ENCODE results near the gene HOXB13. TPM values are rescaled to one million over a fixed set of nuclear protein-coding genes. Genes with fewer than 3 reads are reported as not detected.

The HOXB13 gene
- total RNA-seq, 4 donors from 2014 or later: not detected

- Histone ChIP-seq H3K27me3 (peaks cover 0 to 5% of the 10 kb centered on the region in 2 donors), H3K27ac (no peak overlapping the region), H3K36me3 (no peaks in the 10 kb centered on the region), H3K4me3 (no peak overlapping the region), H3K4me1 (peaks cover 0 to 7% of the 10 kb centered on the region in 2 donors), H3K9me3 (no peaks in the 10 kb centered on the region)
- intact Hi-C loops (cut with DNase I; ENCODE audit: low total_unique reads): no loop called here
- no peak for DNase-seq
- TF ChIP-seq CTCF (IDR thresholded peaks at IDR 0.05) (no peak), POLR2A (IDR thresholded peaks at IDR 0.05) (no peak)
Observed at GRCh38 chr17:48679385-48680096, 49.0 kb downstream of the HOXB13 start.

GRCh38 chr17:48678141-48678971 is 50.2 kb downstream of the HOXB13 start:
- Histone ChIP-seq H3K4me3 (no peak overlapping the region), H3K9me3 (no peaks in the 10 kb centered on the region), H3K4me1 (peaks cover 0 to 7% of the 10 kb centered on the region in 2 donors), H3K27me3 (peaks cover 0 to 7% of the 10 kb centered on the region in 2 donors), H3K27ac (no peak overlapping the region), H3K36me3 (no peaks in the 10 kb centered on the region)
- intact Hi-C loops (cut with DNase I; ENCODE audit: low total_unique reads): no loop called here
- peak; percentile 25 to 43 for DNase-seq
- TF ChIP-seq CTCF (IDR thresholded peaks at IDR 0.05): peak; percentile 73 to 80 (median 74)
- TF ChIP-seq POLR2A (IDR thresholded peaks at IDR 0.05): no peak

- Histone ChIP-seq H3K27me3 (peaks cover 0 to 7% of the 10 kb centered on the region in 2 donors), H3K4me1 (peaks cover 0 to 7% of the 10 kb centered on the region in 2 donors), H3K4me3 (no peak overlapping the region), H3K27ac (no peak overlapping the region), H3K36me3 (no peaks in the 10 kb centered on the region), H3K9me3 (no peaks in the 10 kb centered on the region)
- TF ChIP-seq CTCF (IDR thresholded peaks at IDR 0.05) (no peak), POLR2A (IDR thresholded peaks at IDR 0.05) (no peak)
- intact Hi-C loops (cut with DNase I; ENCODE audit: low total_unique reads): no loop called here
- no peak for DNase-seq
Observed at GRCh38 chr17:48676963-48677558, 51.5 kb downstream of the HOXB13 start.

MicroRNA genes within 50 kb of the gene (microRNA counts, 767-probe panel; counts per million panel counts)
- 0 counts per million in 2 donors for microRNA hsa-miR-3185

Small RNA genes lying within 50 kb of the gene (microRNA-seq; reads per million reads assigned to microRNA genes)
- not detected for gene MIR3185 (ENCODE audit: borderline microRNAs expressed, borderline replicate concordance)

Small RNA genes lying within 50 kb of the gene (small RNA-seq; reads per million reads assigned to genes)
- not detected for gene AC091179.2
- gene COX6B1P2: not detected
- not detected for gene MIR3185
- not detected for gene RF02132
- not detected for gene RF02133
- gene RN7SL125P: not detected

Other genes with a start within 250 kb of the HOXB13 start
- gene HOXB1, start 197.7 kb downstream of the HOXB13 start, total RNA-seq: not detected
- 10 to 100 TPM in 3 of 4 donors, 1 to 10 TPM in 1; 4.6 to 24.4 (median 17.4) TPM for gene HOXB2, start 183.6 kb downstream of the HOXB13 start, total RNA-seq
- 1 to 10 TPM in 2 of 4 donors, under 1 TPM in 1, not detected in 1; 0.88 to 6.9 (median 5.5) TPM for gene HOXB4, start 150.4 kb downstream of the HOXB13 start, total RNA-seq
- 10 to 100 TPM; 10.6 to 30.0 (median 18.0) TPM for gene HOXB3, start 138.5 kb downstream of the HOXB13 start, total RNA-seq
- 1 to 10 TPM in 1 of 4 donors, under 1 TPM in 2, not detected in 1; 0.55 to 2.5 (median 0.59) TPM for gene HOXB5, start 135.0 kb downstream of the HOXB13 start, total RNA-seq
- 10 to 100 TPM in 1 of 4 donors, 1 to 10 TPM in 1, under 1 TPM in 1, not detected in 1; 0.88 to 18.2 (median 7.3) TPM for gene HOXB6, start 123.8 kb downstream of the HOXB13 start, total RNA-seq
- gene HOXB7, start 117.7 kb downstream of the HOXB13 start, total RNA-seq: 1 to 10 TPM in 3 of 4 donors, not detected in 1; 1.0 to 6.9 (median 3.5) TPM
- 1 to 10 TPM in 2 of 4 donors, under 1 TPM in 1, not detected in 1; 0.29 to 9.5 (median 1.9) TPM for gene HOXB8, start 113.5 kb downstream of the HOXB13 start, total RNA-seq
- 1 to 10 TPM in 1 of 4 donors, under 1 TPM in 1, not detected in 2; 0.43 to 1.0 TPM for gene HOXB9, start 102.4 kb downstream of the HOXB13 start, total RNA-seq
- not detected for gene PRAC1, start 6.2 kb downstream of the HOXB13 start, total RNA-seq
- not detected for gene PRAC2, start 5.6 kb downstream of the HOXB13 start, total RNA-seq
- gene TTLL6, start 88.5 kb upstream of the HOXB13 start, total RNA-seq: under 1 TPM in 2 of 4 donors, not detected in 2; 0.41 to 0.91 TPM
- gene CALCOCO2, start 102.3 kb upstream of the HOXB13 start, total RNA-seq: 100 to 1,000 TPM in 2 of 4 donors, 10 to 100 TPM in 2; 40.9 to 318 (median 118) TPM
- gene ATP5MC1, start 164.0 kb upstream of the HOXB13 start, total RNA-seq: 10 to 100 TPM; 12.8 to 45.9 (median 23.8) TPM
- gene UBE2Z, start 179.7 kb upstream of the HOXB13 start, total RNA-seq: 10 to 100 TPM; 25.0 to 77.9 (median 59.4) TPM
- 10 to 100 TPM in 3 of 4 donors, 1 to 10 TPM in 1; 6.9 to 64.6 (median 38.4) TPM for gene SNF8, start 216.1 kb upstream of the HOXB13 start, total RNA-seq
- not detected for gene GIP, start 239.8 kb upstream of the HOXB13 start, total RNA-seq